HG02759 (cell line): ENCODE data around the gene RNF133.

Source experiments
- ATAC-seq: cut with Tn5 transposase; IDR thresholded peaks from one replicate; pipeline ENCODE4 v1.9.1; 2021; ENCODE audit warnings: mild to moderate bottlenecking, moderate library complexity; ENCODE audit not compliant: unreplicated experiment

Gene RNF133, protein sequence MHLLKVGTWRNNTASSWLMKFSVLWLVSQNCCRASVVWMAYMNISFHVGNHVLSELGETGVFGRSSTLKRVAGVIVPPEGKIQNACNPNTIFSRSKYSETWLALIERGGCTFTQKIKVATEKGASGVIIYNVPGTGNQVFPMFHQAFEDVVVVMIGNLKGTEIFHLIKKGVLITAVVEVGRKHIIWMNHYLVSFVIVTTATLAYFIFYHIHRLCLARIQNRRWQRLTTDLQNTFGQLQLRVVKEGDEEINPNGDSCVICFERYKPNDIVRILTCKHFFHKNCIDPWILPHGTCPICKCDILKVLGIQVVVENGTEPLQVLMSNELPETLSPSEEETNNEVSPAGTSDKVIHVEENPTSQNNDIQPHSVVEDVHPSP

GRCh38 chr7:122699017-122699416 is at the start of gene RNF133:
Gene RNF133, minus strand, starts transcription at chr7:122699117. Its CDS starts 199 bp downstream, at chr7:122698918.
- ATAC-seq, result no peak

DNA sequence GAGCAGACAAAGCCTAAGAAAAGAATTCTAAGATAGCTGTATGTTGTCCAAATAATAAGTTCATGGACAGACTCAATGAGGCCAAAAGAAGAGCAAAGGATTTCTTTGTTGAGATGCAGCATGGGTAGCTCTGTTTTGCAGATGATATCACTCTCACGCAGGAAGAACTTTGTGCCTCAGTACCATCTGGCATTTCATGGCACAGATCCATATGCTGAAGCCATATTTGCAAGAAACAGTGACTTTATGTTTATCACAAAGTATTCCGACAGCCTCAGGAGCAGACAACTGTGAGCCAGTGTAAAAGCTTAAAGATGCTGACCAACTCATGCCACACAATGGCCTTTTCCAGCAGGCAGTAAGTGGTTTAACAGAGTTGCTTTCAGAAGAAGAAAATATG is 49.3 kb upstream of the RNF133 start:
- no peak for ATAC-seq

DNA sequence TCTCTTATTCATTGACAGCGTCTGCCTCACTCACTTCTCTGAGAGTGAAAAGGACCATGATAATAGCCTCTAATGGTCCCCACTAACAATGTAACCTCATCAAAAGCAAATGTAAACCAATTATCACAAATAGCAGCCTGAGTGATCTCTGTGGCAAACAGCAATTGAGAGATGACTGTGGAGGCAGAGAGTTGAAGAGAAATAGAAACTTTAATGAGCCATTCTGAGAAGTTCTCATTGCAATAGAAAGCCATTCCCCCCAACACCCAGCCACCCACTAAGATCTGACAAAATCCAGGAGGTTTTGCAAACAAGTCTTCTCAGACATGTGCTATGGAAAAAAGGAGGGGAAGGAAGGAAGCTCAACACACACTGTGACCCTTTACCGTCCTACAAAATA is 48.0 kb upstream of the RNF133 start:
- ATAC-seq, result no peak

DNA sequence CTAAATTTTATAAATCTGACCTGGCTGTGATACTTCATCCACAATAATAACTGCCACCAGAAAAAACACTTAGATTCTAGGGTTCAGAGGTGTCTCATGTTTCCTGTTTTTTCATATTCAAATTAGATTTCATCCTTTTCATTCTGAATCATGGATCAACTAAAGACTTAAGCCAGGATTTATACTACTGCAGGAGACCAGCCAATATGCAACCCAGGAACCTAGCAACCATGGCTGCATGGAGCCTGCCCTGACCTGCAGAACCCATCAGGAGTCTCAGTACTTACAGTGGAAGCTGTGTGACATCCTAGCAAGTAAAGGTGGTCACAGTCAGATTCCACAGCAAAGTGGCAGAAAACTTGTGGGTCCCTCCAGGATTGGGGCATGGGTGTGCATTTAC is 44.3 kb upstream of the RNF133 start:
- ATAC-seq, result no peak

GRCh38 chr7:122738947-122739346 is 40.0 kb upstream of the RNF133 start:
- ATAC-seq, result no peak

GRCh38 chr7:122736183-122736582 is 37.3 kb upstream of the RNF133 start:
- no peak for ATAC-seq

- no peak for ATAC-seq
Measured at GRCh38 chr7:122727759-122728158, 28.8 kb upstream of the RNF133 start.

DNA sequence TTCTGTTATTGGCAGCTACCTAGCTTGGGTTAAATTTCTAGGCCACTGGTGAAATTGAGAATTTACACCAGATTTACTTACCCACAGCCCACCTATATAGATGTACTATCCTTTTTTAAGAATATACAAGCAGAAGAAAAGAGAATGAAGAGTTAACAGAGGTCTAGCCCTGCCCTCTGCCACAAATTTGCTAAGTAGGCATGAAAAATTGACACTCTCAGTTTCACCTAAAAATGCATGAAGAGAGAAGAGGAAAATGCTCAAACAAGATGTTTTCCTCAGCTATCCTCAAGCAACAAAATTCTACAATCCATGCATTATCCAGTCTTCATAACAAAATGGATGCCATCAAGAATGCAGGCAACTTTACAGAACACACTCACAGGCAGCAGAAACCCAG is 28.4 kb upstream of the RNF133 start:
- ATAC-seq, result no peak

GRCh38 chr7:122726881-122727280 is 28.0 kb upstream of the RNF133 start:
- no peak for ATAC-seq

DNA sequence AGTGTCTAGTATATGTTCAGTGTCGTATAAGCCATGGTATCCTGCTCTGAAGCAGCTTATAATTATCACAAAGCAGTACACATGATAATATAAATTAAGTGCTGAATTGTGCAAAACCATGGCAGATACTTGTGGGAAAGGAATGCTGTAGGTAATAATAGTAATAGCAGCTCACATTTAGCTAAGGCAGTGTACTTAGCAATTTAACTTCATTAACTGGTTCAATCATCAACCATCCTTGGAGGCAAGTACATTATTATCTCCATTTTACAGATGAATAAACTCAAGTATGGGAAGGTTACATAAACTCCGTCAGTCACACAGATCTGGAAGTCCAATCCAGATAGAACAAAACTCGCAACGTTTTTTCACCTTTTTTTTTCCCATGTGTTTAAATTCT is 25.4 kb upstream of the RNF133 start:
- ATAC-seq, result no peak

GRCh38 chr7:122719010-122719578 is 20.2 kb upstream of the RNF133 start:
- no peak for ATAC-seq

- ATAC-seq, result no peak
Measured at GRCh38 chr7:122717356-122718089, 18.6 kb upstream of the RNF133 start.

DNA sequence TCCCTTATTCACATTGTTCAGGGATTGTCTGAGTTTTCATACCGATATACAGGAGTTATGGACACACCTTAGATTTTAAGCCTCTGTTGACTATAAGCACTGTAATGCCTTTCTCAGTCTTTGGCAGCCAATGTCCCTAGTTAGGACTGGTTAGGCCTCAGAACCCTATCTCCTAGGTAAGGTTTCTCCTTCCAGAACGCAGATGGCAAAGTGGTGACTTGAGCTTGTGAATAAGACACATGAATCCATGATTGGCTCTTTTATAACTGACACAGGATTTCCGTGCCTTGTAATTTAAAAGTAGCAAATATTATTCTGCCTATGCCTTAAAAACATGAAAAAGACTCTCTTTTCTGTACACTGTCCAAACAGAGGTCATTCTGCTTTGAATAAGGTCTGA is 16.3 kb upstream of the RNF133 start:
- no peak for ATAC-seq

DNA sequence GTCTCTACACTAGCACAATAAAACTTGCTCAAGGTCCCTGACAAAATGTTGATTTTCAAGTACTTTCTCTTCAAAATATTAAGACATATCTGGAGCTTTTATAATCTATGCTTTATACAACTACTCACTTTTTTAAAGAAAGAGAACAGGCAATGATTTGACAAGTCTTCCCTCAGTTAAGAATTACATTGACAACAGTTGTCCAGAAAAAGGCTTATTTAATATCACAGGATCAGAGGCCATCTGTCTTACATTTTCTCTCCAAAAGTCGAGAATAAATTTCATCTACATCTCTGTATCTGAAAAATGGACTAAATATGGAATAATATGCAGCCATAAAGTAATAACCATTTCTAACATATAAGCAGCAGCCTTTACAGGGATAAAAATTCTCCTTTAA is 12.0 kb upstream of the RNF133 start:
- ATAC-seq, result no peak

GRCh38 chr7:122709930-122710646 is 11.2 kb upstream of the RNF133 start:
- no peak for ATAC-seq

DNA sequence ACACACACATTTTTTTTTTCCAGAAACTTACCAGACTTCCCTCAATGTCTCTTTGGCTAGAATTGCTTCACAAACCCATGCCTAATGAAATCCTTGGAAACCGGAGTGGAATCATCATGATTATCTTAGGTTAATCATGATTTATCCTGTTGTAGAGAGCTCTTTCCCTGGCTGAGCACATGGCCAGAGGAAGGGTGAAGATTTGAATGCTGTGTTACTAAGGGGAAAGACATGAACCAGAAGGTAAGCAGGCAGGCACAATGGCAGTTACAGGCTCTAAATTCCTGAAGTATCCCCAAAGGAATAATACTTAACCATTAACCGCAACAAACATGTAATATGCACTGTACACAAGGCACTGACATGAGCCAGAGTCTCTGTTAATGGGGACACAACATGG is 7.9 kb upstream of the RNF133 start:
- ATAC-seq, result no peak

DNA sequence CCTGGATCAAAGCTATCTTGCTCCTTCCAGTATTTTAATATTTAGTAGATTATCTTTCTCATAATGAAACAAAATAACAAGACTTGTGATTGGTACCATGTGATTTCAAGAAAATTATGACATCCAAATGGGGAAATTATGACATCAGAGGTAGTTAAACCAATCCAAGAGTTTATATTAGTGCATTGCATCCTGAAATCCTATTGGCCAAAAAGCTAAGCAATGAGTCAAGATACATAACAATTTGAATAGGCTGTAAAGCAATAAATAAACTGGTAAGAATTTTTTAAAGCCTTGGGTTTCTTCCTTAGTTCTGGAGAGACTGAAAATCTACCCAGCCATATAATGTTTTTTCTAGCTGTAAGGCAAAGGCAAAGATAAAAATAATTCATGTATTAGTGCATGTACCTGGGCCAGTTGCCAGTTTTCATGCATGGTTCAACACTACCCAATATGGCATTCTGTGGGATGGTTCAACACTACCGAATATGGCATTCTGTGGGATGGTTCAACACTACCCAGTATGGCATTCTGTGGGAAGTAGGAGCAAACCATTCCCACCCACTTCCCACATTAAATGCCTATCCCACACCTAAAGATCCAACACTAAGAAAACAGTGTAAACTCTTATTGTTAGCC is 4.1 kb upstream of the RNF133 start, which contains the start of gene RNF148:
RNF148 (minus strand) TSS at position 51 of the 639 bp plus-strand sequence. CDS start 172 bp downstream, outside the sequence.
- ATAC-seq, result no peak

DNA sequence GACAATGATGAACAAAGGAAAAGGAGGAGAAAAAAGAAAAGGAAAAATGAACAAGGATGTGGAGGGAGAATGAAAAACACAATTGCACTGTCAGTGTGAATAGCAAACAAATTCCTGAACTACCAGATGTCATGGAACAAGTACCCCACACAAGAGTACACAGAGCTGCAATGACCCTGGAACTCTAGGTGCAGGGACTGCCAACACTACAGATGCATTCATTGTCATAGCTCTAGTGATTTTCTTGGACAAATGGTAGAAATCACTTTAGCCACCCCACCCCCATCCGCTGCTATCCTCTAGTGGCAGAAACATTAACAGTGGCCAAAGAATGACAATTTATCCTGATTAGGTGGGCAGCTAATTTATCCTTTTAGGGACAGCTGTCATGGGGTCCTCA is 3.1 kb downstream of the RNF133 start:
- no peak for ATAC-seq

GRCh38 chr7:122694697-122695096 is 4.2 kb downstream of the RNF133 start:
- ATAC-seq, result no peak

GRCh38 chr7:122692769-122693309 is 6.1 kb downstream of the RNF133 start:
- no peak for ATAC-seq
